Activated naive CD8-positive, alpha-beta T cell treated with anti-CD3 and anti-CD28 coated beads, Interleukin-2, amount 50 U/mL, for 24 hours (primary cell): Measurements from ENCODE around the gene PLPP7.
"Not testable (repeated sequence)": the region's sequence is repeated elsewhere in the genome, so short reads cannot be mapped to it uniquely, and the experiment has no call there.

Source experiments
- ATAC-seq: fragments of 150-1000 bp; cut with Tn5 transposase; one replicate; pipeline ENCODE4 v1.10.0; 2021
- DNase-seq: peaks from one replicate; pipeline ENCODE4 v3.0.0; 2021
- H3K27ac Mint-ChIP-seq: one replicate; pipeline ENCODE4 v1.8.0; 2021; ENCODE audit warnings: mild to moderate bottlenecking, mixed read lengths
- H3K27me3 Mint-ChIP-seq: one replicate; pipeline ENCODE4 v1.8.0; 2021; ENCODE audit warnings: mixed read lengths
- H3K36me3 Mint-ChIP-seq: one replicate; pipeline ENCODE4 v1.8.0; 2021; ENCODE audit warnings: low read depth, mixed read lengths
- H3K4me1 Mint-ChIP-seq: one replicate; pipeline ENCODE4 v1.8.0; 2021; ENCODE audit warnings: mixed read lengths
- H3K4me3 Mint-ChIP-seq: one replicate; pipeline ENCODE4 v1.8.0; 2021; ENCODE audit warnings: mild to moderate bottlenecking, moderate library complexity, mixed read lengths
- H3K9me3 Mint-ChIP-seq: one replicate; pipeline ENCODE4 v1.8.0; 2021; ENCODE audit warnings: mixed read lengths

The PLPP7 gene

DNA sequence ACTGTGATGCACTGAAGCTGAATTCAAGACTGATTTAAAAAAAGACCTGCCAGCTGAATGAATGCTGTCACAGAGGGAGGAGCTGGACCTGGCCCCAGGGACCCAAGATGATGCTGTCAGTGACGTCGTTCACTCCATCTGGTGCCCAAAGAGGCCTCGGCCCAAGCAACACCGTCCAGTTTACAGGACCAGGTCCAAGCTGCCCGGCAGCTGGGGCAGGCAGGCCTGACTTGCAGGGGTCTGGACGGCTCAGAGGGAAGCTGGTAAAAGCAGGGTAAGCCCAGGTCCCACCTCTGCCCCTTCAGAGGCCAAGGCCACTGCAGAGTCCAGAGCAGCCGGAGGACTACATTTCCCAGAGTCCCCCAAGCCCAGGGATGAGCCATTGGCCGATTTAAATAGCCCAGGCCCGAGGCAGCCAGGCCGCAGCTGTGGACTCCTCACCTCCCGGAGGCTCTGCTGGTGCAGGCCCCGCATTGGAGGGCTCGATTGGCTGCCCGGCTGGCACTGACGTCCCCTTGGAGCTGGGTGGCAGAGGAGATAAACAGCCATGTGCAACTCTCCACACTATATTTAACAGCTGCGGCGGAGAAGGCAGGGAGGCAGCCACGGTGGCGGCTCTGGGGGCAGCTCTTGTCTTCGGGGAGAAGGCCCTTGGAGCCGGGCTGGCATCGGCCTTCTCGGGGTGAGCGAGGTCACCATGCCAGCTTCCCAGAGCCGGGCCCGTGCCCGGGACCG is at the start of gene PLPP7:
TSS of gene PLPP7 (plus strand) at position 423 of the 735 bp plus-strand sequence. CDS start at position 698, 275 bp downstream.
- H3K9me3 Mint-ChIP-seq: no peaks in the 10 kb centered on the region
- H3K27me3 Mint-ChIP-seq: no peaks in the 10 kb centered on the region
- no peak within 1 kb of the TSS for H3K4me3 Mint-ChIP-seq
- H3K4me1 Mint-ChIP-seq: no peaks in the 10 kb centered on the region
- no peak within 1 kb of the TSS for H3K27ac Mint-ChIP-seq
- H3K36me3 Mint-ChIP-seq: no peaks in the 10 kb centered on the region
- no peak for DNase-seq
- ATAC-seq: no peak

DNA sequence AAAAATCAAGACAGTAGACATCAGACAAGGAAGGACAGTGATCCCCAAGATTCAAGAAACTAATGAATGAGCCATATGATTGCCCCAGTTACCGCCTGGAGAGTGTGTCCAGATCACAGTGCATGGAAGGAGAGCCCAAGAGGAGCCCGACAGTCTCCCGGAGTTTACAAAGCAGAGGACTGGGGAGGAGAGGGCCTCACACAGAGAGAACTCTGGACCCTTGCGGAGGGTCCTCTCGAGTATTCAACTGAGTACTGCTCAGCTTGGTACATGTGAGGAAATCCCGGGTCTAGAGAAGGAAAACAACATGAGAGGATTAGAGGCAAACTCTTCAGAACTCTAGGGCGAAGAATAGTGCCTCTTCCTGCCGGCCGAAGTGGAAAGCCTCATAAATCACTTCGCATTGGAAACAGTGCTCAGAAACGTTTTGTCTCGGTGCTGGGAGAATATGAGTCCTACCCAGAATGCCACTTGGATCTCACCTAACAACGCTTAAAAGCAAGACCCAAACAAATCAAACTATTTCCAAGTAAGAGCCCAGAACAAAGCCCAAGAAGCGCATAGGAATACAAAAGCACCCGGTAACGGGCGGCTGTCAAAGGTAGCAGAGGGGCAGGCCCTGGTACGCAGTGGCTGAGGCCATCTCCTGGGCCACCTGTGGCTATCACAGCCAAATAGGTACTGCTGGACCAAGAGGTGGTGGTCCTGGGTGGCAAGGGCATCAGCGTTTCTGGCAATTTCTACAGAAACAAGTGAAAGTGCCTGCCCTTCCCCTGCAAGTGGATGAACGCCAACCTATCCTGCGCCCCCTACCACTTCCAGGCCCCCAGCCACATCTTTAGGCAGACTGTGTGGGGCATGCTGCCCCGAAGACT is 49.2 kb upstream of the PLPP7 start:
- no peak for DNase-seq
- H3K9me3 Mint-ChIP-seq: no peaks in the 10 kb centered on the region
- no peaks in the 10 kb centered on the region for H3K27me3 Mint-ChIP-seq
- no peak overlapping the region for H3K4me3 Mint-ChIP-seq
- H3K36me3 Mint-ChIP-seq: no peaks in the 10 kb centered on the region
- ATAC-seq: no peak
- no peak overlapping the region for H3K27ac Mint-ChIP-seq
- peaks cover 28% of the 10 kb centered on the region for H3K4me1 Mint-ChIP-seq

- H3K4me1 Mint-ChIP-seq, H3K4me3 Mint-ChIP-seq, DNase-seq, H3K9me3 Mint-ChIP-seq, H3K27me3 Mint-ChIP-seq, ATAC-seq, H3K27ac Mint-ChIP-seq, H3K36me3 Mint-ChIP-seq: not testable (repeated sequence)
These were observed 45.2 kb upstream of the PLPP7 start for GRCh38 chr9:131244331-131244730.

GRCh38 chr9:131246618-131247017 is 42.9 kb upstream of the PLPP7 start:
- no peak for ATAC-seq
- Mint-ChIP-seq H3K27ac (no peak overlapping the region), H3K27me3 (no peaks in the 10 kb centered on the region), H3K4me1 (peaks cover 1% of the 10 kb centered on the region), H3K4me3 (no peak overlapping the region), H3K9me3 (no peaks in the 10 kb centered on the region), H3K36me3 (no peaks in the 10 kb centered on the region)
- DNase-seq: no peak

DNA sequence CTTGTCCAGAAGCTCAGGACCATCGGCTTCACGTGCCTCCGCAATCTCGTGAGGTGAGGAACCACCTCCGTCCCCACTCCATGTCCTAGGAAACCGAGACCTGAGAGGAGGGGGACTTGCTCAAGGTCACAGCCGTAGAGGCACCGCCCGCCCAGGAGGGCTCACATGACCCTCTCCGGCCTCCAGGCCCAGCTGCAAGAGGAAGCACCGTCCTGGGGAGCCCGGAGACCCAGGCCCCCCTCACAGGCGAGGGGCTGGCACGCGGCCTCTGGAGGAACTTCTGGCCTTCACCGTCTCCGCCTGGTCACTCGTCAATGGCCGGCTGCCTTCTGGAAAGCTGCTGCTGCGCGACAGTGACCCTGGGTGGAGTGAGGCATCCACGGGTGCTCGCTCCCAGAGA is 37.4 kb upstream of the PLPP7 start:
- Mint-ChIP-seq H3K27ac (no peak overlapping the region), H3K36me3 (no peaks in the 10 kb centered on the region), H3K4me3 (peak overlapping the region; percentile 77), H3K4me1 (peaks cover 46% of the 10 kb centered on the region), H3K27me3 (no peaks in the 10 kb centered on the region), H3K9me3 (no peaks in the 10 kb centered on the region)
- DNase-seq (no peak), ATAC-seq (no peak)

DNA sequence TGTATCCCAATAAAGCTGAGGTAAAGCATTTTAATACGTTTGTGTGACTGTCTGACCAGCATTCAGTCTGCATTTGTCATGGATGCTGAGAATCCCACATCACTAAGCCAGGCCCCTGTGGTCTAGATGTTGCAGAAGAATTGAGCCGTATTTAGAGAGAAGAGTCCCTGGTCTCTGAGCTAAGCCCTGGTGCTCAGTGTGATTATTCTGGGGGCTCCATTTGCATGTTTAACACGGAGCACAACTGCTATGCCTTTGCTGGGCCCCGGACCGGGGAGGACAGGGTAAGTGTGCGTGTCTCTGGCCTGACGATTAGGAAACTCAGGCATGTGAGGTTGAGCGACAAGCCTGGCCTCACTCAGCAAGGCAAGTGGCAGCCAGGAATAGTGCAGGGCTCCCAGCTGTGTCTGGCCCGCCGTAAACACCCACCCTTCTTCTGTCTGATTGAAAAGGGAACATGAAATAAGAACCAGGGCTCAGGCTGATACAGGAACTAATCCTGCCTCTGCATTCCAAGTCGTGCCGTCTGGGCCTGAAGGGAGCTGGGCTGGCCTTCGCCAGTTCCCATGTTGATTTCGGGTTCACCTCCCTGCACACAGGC is 35.5 kb upstream of the PLPP7 start:
- H3K27ac Mint-ChIP-seq: no peak overlapping the region
- ATAC-seq (no peak), DNase-seq (no peak)
- no peaks in the 10 kb centered on the region for H3K9me3 Mint-ChIP-seq
- H3K4me1 Mint-ChIP-seq: peaks cover 58% of the 10 kb centered on the region
- H3K36me3 Mint-ChIP-seq: peaks cover 4% of the 10 kb centered on the region
- H3K27me3 Mint-ChIP-seq: no peaks in the 10 kb centered on the region
- peak overlapping the region; percentile 77 for H3K4me3 Mint-ChIP-seq

GRCh38 chr9:131254626-131255025 is 34.9 kb upstream of the PLPP7 start:
- H3K9me3 Mint-ChIP-seq: no peaks in the 10 kb centered on the region
- H3K27me3 Mint-ChIP-seq: no peaks in the 10 kb centered on the region
- peaks cover 7% of the 10 kb centered on the region for H3K36me3 Mint-ChIP-seq
- H3K4me3 Mint-ChIP-seq: no peak overlapping the region
- no peak for ATAC-seq
- no peak overlapping the region for H3K27ac Mint-ChIP-seq
- H3K4me1 Mint-ChIP-seq: peaks cover 59% of the 10 kb centered on the region
- no peak for DNase-seq

DNA sequence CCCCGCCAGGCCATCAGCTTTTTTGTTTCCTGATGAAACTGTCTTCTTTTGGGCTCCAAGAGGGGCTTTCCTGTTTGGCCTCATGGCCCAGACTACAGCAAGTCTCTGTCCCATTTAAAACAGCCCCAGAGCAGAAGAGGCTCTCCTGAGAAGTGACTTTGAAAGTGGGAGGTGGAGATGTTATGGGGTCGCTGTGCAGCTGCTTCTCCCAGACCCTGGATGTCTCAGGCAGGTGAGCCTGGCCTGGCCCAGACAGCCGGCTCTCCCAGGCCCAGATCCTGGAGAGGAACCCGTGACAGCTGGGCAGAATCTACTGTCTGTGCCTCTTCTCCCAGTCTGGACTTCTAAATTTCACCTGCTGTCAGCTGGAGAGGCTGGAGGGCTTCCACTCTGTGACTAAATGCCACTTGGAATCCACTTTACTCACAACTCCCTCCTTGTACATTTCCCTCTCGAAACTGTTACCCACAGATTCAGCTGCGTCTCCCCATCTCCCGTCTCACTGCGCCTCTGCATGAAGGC is 33.8 kb upstream of the PLPP7 start:
- Mint-ChIP-seq H3K27ac (peak overlapping the region; percentile 94), H3K27me3 (no peaks in the 10 kb centered on the region)

GRCh38 chr9:131257266-131258025 is 32.1 kb upstream of the PLPP7 start:
- no peak for DNase-seq
- Mint-ChIP-seq H3K9me3 (no peaks in the 10 kb centered on the region), H3K27me3 (no peaks in the 10 kb centered on the region), H3K36me3 (peaks cover 21% of the 10 kb centered on the region), H3K4me1 (peaks cover 64% of the 10 kb centered on the region), H3K27ac (peak overlapping the region; percentile 94), H3K4me3 (no peak overlapping the region)
- no peak for ATAC-seq

More for the DNA sequence above, 33.8 kb upstream of the PLPP7 start:
- Mint-ChIP-seq H3K4me3 (peak overlapping the region; percentile 84), H3K9me3 (no peaks in the 10 kb centered on the region), H3K4me1 (peaks cover 64% of the 10 kb centered on the region), H3K36me3 (peaks cover 17% of the 10 kb centered on the region)
- ATAC-seq (no peak), DNase-seq (no peak)

GRCh38 chr9:131258186-131258585 is 31.3 kb upstream of the PLPP7 start:
- no peak for ATAC-seq
- Mint-ChIP-seq H3K36me3 (peaks cover 26% of the 10 kb centered on the region), H3K27ac (peak overlapping the region; percentile 94), H3K9me3 (no peaks in the 10 kb centered on the region), H3K4me1 (peaks cover 65% of the 10 kb centered on the region), H3K4me3 (no peak overlapping the region), H3K27me3 (no peaks in the 10 kb centered on the region)
- DNase-seq: no peak

DNA sequence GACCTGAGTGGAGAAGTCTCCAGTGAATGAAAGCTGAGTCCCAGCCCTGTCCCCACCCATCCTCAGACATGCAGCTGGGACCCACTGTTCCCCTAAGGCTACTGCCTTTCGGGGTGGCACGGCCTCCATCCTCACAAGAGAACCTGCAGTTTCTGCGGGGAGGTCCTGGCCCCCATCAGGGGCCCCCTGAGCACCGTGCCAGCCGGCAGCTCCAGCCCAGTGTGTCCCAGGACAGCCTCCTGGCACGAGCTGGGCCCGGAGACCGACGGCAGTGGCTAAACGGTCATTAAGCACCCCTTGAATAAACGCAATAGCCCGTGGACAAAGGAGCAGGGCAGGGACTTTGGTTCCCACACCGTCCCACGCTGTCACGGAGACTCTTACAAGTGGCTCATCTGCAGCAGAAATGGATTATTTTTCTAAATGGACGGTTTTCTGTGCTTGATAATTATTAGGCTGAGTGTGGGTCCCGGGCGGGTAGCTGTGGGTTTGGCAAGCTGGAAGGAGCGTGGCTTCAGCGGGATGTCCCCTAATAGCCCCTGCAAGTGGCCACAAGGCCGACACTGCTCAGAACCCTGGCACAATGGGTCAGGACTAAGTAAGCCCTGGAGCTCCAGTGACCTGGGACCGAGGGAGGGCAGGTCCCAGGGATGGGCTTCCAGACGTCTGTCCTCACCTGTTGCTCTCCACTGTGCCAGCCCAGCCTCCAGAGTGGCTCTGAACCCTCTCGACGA is 30.7 kb upstream of the PLPP7 start:
- Mint-ChIP-seq H3K4me3 (no peak overlapping the region), H3K36me3 (peaks cover 29% of the 10 kb centered on the region), H3K4me1 (peaks cover 65% of the 10 kb centered on the region), H3K27me3 (no peaks in the 10 kb centered on the region), H3K9me3 (no peaks in the 10 kb centered on the region), H3K27ac (no peak overlapping the region)
- DNase-seq (no peak), ATAC-seq (no peak)

- Mint-ChIP-seq H3K4me3 (no peak overlapping the region), H3K27me3 (no peaks in the 10 kb centered on the region), H3K9me3 (no peaks in the 10 kb centered on the region), H3K27ac (no peak overlapping the region), H3K4me1 (peaks cover 65% of the 10 kb centered on the region), H3K36me3 (peaks cover 29% of the 10 kb centered on the region)
- DNase-seq (no peak), ATAC-seq (no peak)
These were observed 30.1 kb upstream of the PLPP7 start for GRCh38 chr9:131259432-131259898.

DNA sequence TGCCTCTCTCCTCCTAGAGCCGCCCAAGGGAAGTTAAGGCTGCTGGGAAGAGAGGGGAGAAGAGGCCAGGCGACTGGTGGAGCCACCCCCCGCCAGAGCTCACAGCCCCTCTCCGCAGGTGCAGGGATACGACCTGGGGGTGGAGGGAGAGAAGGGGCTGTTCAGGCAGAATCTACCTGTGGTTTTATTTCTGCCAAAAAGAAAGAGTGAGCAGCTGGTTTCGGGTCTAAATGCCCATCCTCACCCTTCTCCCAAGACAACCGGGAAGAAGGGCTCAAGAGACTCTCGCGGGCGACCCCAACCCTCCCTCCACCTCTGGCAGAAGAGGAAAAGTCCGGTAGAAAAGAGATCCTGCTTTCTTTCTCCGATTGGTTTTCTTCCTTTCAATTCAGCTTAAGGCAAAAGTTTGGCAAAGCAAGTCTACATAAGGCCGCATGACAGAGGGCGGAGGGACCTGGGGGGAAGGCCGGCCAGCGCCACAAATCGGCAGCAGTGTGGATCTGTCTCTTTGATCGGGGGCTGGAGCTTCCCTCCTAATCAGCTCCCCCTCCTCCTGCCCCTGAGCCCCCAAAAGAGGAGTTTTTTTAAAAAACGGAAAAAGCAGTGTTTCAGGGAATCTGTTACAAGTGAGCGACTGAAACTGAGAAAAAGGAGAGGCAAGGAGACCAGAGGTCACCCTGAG is 29.5 kb upstream of the PLPP7 start:
- Mint-ChIP-seq H3K27me3 (no peaks in the 10 kb centered on the region), H3K27ac (no peak overlapping the region), H3K9me3 (no peaks in the 10 kb centered on the region), H3K4me1 (peaks cover 66% of the 10 kb centered on the region), H3K36me3 (peaks cover 29% of the 10 kb centered on the region), H3K4me3 (no peak overlapping the region)
- no peak for DNase-seq
- ATAC-seq: no peak
